GM11168 (cell line): Measurements from ENCODE around the gene IL7R.
"Not testable (repeated sequence)": the region's sequence is repeated elsewhere in the genome, so short reads cannot be mapped to it uniquely, and the experiment has no call there.

Experiments
- in situ Hi-C: fragments of 300-500 bp; cut with MboI; formaldehyde crosslinking; loops from one replicate; pipeline ENCODE4 v1.12.0; 2022; ENCODE audit warnings: low sequenced_read_pairs; ENCODE audit not compliant: unreplicated experiment

Gene IL7R

GRCh38 chr5:35835796-35836742 lies 20.6 kb upstream of the IL7R start:
- in situ Hi-C loops, result no loop called here

DNA sequence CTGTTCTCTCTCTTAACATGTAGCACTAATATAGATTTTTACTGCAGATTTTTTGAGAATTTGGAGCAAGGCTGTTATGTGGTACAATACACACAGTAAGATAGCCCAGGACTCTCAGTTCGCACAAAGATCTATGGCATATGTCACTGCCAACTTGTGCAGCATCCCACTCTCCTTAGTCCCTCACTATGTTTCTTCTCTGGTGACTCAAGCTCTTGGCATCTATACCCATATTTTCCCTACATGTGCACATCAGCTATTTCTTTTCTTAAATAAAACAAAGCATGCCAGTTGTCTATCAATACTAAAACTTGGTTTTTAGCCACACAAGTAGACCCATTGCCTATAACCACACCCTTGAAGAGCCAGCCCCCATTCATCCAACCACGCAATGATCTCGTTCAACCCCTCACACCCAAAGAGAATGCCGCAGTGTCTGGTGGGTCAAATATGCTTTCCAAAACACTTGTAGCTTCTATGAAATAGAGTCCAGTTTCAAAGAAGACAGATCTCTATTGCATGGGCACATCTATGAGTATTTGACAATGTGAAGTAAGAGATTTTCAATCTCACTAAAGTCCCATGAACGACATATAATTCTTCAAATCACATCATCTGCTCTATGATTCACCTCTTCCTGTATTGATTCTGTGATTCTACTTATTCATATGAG lies 18.2 kb upstream of the IL7R start:
- in situ Hi-C loops, result no loop called here

- in situ Hi-C loops, result no loop called here
Observed at GRCh38 chr5:35842856-35843255, 13.8 kb upstream of the IL7R start.

GRCh38 chr5:35845508-35845907 lies 11.2 kb upstream of the IL7R start:
- in situ Hi-C loops, result not testable (repeated sequence)

- in situ Hi-C loops, result no loop called here
Observed at GRCh38 chr5:35847491-35847890, 9.2 kb upstream of the IL7R start.

DNA sequence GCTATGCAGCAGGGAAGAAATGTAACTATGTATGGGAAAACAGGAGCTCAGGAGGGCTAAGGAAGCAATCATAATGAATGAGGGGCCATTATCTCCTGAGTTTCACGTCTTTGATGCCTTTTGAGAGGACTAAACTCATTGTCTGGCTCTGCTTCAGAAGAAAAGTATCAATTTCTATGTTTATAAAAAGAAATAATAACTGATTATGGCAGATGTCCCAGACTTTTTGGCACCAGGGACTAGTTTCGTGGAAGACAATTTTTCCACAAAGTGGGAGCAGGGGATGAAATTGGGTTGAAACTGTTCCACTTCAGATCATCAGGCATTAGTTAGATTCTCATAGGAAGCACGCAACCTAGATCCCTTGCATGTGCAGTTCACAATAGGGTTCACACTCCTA lies 8.7 kb upstream of the IL7R start:
- in situ Hi-C loops, result no loop called here

GRCh38 chr5:35849860-35850259 lies 6.8 kb upstream of the IL7R start:
- in situ Hi-C loops, result no loop called here

- in situ Hi-C loops, result no loop called here
Observed at GRCh38 chr5:35850967-35851680, 5.6 kb upstream of the IL7R start.

- in situ Hi-C loops, result no loop called here
Observed at GRCh38 chr5:35852084-35852734, 4.5 kb upstream of the IL7R start.

DNA sequence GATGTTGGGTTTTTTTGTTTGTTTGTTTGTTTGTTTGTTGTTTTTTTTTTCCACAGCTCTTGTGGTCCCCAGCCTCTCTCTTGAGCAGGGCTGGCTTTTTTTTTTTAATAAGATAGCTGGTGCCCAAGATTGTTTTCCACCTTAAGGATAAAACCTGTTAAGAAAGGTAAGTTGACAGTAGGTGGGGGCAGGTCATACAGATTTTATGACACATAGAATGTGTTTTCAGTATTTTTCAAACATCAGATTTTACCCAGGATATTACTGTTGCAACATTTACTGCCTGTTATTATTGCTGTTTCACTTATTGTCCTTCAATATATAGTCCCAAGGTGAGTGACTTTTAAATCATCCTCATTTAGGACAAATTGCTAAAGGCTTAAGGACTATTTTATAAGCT lies 3.9 kb upstream of the IL7R start:
- in situ Hi-C loops, result no loop called here

DNA sequence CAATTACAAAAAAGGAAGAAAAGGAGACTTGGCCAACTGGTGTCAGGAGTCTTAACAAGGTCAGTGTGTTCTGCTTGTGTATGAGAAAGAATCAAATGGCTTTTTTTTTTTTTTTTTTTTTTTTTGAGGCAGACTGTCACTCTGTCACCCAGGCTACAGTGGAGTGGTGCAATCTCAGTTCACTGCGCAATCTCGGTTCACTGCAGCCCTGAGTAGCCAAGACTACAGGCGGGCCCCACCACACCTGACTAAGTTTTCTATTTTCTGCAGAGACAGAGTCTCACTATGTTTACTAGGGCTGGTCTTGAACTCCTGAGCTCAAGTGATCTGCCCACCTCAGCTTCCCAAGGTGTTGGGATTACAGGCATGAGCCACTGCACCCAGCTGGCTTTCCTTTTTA lies 3.1 kb upstream of the IL7R start:
- in situ Hi-C loops, result no loop called here

- in situ Hi-C loops, result no loop called here
Observed at GRCh38 chr5:35854248-35854647, 2.4 kb upstream of the IL7R start.

DNA sequence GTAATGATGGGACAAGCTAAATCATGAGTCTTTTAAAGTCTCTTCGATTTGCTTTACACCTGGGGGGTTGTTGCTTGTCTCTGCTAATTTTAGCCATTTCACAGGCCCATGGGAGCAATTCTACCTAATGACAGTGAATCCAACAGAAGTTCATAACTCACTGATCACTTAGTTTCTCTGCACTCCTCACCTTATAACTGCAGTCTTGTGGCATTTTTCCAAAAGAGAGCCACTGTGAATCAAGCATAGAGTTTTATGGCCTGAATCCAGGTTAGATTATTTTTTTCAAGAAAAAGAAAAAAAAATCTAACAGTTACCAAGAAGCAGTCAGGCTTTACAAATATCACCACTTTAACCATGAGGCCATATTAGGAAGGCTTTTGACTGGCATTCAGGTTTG lies 1.5 kb upstream of the IL7R start:
- in situ Hi-C loops, result no loop called here

DNA sequence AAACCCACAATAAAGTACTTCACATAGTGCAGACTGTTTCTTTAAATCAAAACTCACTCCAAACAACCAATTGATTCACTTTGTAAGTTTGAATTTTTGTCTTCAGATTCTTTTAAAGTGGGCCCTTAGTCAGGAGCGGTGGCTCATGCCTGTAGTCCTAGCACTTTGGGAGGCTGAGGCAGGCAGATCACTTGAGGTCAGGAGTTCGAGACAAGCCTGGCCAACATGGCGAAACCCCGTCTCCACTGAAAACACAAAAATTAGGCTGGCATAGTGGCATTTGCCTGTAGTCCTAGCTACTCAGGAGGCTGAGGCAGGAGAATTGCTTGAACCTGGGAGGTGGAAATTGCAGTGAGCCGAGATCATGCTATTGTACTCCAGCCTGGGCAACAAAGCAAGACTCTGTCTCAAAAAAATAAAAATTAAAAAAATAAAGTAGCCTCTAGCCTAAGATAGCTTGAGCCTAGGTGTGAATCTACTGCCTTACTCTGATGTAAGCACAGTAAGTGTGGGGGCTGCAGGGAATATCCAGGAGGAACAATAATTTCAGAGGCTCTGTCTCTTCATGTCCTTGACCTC lies 416 bp upstream of the IL7R start:
- in situ Hi-C loops, result not testable (repeated sequence)

- in situ Hi-C loops, result no loop called here
Observed at GRCh38 chr5:35857606-35858205, 1.0 kb downstream of the IL7R start.

DNA sequence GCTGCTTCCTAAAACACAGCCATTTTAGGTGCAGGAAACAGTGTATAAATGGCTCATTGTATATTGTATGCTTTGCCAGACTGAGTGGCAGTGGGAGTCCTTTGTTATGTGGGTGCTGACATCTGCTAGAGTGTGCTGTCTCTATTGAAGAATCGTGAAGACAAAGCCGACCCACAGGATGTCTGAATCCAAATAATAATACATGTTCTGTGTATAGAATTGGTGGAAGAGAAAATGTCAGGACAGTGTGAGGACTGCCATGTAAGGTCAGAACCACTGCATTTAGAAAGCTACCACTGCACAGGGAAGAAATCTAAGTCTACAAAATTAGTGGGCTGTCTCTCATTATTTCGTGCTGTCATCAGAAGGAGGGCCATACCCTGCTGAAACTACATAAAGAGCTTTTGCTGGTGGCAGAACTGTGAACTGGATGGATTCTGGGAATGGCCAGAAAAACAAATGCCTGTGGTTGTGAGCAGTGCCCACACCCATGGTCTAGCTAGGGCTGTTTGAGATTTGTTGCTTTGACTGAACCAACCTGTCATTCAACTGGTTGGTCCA lies 2.5 kb downstream of the IL7R start:
- in situ Hi-C loops, result no loop called here

DNA sequence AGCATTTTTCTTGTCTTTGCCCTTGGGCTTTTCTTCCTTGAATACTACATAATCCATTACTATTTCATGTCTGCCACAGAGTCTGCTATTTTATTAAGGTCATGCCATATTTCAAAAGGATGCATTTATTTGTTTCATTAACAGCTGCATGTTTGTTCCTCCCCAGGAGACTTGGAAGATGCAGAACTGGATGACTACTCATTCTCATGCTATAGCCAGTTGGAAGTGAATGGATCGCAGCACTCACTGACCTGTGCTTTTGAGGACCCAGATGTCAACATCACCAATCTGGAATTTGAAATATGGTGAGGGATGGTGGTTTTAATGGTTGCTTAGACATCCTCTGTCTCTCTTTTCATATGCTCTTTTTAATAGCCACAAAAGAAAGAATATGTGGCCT lies 4.0 kb downstream of the IL7R start:
- in situ Hi-C loops, result no loop called here

GRCh38 chr5:35861718-35862117 lies 5.0 kb downstream of the IL7R start:
- in situ Hi-C loops, result no loop called here

DNA sequence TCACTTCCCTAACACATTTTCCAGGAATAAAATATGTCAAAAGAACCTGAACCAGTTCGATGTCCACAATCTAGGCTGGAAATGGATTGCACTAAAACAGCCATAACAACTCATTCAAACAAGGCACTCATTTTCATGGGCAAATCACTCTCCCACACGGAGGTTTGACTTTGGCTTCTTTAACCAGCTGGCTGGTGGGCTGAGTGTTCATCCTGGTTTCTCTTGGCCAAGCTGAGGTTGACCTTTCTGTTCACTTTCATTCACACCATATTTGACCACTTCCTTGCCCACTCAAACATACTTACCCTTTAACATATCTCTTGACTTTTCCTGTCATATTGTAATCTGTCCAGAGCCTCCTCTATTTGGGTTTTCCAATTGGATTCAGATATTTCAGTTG lies 5.4 kb downstream of the IL7R start:
- in situ Hi-C loops, result no loop called here
